Measurements from ENCODE around the gene ADGRE1. TPM values are rescaled to one million over a fixed set of nuclear protein-coding genes. Genes with fewer than 3 reads are reported as not detected.

Gene ADGRE1
- total RNA-seq, 2 donors from 2014 or later: 0.15 to 0.85 TPM

- intact Hi-C loops (cut with DNase I): no loop called here
- no peak for TF ChIP-seq CTCF (IDR thresholded peaks at IDR 0.05)
Observed at GRCh38 chr19:6877766-6878165, 9.6 kb upstream of the ADGRE1 start.

GRCh38 chr19:6886277-6886897 is 992 bp upstream of the ADGRE1 start:
- intact Hi-C loops (cut with DNase I): no loop called here
- Histone ChIP-seq H3K27ac (no peak overlapping the region), H3K36me3 (no peaks in the 10 kb centered on the region), H3K9ac (ENCODE audit: low read depth in 2 of 2, low read length in 2 of 2) (no peak overlapping the region), H3K4me3 (no peak overlapping the region), H3K27me3 (no peaks in the 10 kb centered on the region), H3K4me1 (no peaks in the 10 kb centered on the region), H3K9me3 (no peaks in the 10 kb centered on the region)
- TF ChIP-seq CTCF (IDR thresholded peaks at IDR 0.05): no peak
- DNase-seq: no peak

More at GRCh38 chr19:6877766-6878165, 9.6 kb upstream of the ADGRE1 start:
- Histone ChIP-seq H3K4me1 (no peaks in the 10 kb centered on the region), H3K27ac (no peak overlapping the region), H3K36me3 (no peaks in the 10 kb centered on the region), H3K4me3 (no peak overlapping the region), H3K9me3 (no peaks in the 10 kb centered on the region), H3K9ac (ENCODE audit: low read depth in 2 of 2, low read length in 2 of 2) (no peak overlapping the region), H3K27me3 (no peaks in the 10 kb centered on the region)
- no peak for DNase-seq

GRCh38 chr19:6888967-6889366 is 1.6 kb downstream of the ADGRE1 start:
- Histone ChIP-seq H3K9ac (ENCODE audit: low read depth in 2 of 2, low read length in 2 of 2) (no peak overlapping the region), H3K4me1 (no peaks in the 10 kb centered on the region), H3K36me3 (no peaks in the 10 kb centered on the region), H3K9me3 (no peaks in the 10 kb centered on the region), H3K27me3 (no peaks in the 10 kb centered on the region), H3K27ac (no peak overlapping the region), H3K4me3 (no peak overlapping the region)
- TF ChIP-seq CTCF (IDR thresholded peaks at IDR 0.05): no peak
- no peak for DNase-seq
- intact Hi-C loops (cut with DNase I): no loop called here

- intact Hi-C loops (cut with DNase I): no loop called here
Observed at GRCh38 chr19:6890401-6890913, 3.1 kb downstream of the ADGRE1 start.

GRCh38 chr19:6890938-6891337 is 3.6 kb downstream of the ADGRE1 start:
- no peak overlapping the region for H3K27ac ChIP-seq
- H3K9ac ChIP-seq (ENCODE audit: low read depth in 2 of 2, low read length in 2 of 2): no peak overlapping the region
- intact Hi-C loops (cut with DNase I): no loop called here
- no peak for TF ChIP-seq CTCF (IDR thresholded peaks at IDR 0.05)
- no peak overlapping the region for H3K4me3 ChIP-seq
- no peak for DNase-seq
- no peaks in the 10 kb centered on the region for H3K36me3 ChIP-seq
- no peaks in the 10 kb centered on the region for H3K27me3 ChIP-seq
- H3K4me1 ChIP-seq: no peaks in the 10 kb centered on the region
- no peaks in the 10 kb centered on the region for H3K9me3 ChIP-seq

More at GRCh38 chr19:6890401-6890913, 3.1 kb downstream of the ADGRE1 start:
- no peaks in the 10 kb centered on the region for H3K27me3 ChIP-seq
- TF ChIP-seq CTCF (IDR thresholded peaks at IDR 0.05): no peak
- no peak overlapping the region for H3K4me3 ChIP-seq
- no peak overlapping the region for H3K27ac ChIP-seq
- H3K9me3 ChIP-seq: no peaks in the 10 kb centered on the region
- H3K9ac ChIP-seq (ENCODE audit: low read depth in 2 of 2, low read length in 2 of 2): no peak overlapping the region
- no peak for DNase-seq
- no peaks in the 10 kb centered on the region for H3K4me1 ChIP-seq
- H3K36me3 ChIP-seq: no peaks in the 10 kb centered on the region

Data from colonic mucosa (tissue), 4 donors.